CD4-positive, alpha-beta T cell treated with Interleukin-17A for 4 hours (primary cell): ENCODE results near the gene MYF5.
"Not testable (repeated sequence)": the region's sequence is repeated elsewhere in the genome, so short reads cannot be mapped to it uniquely, and the experiment has no call there.

Experiments used
- DNase-seq: peaks from one replicate; pipeline ENCODE4 v3.0.0-alpha.2; 2020; ENCODE audit warnings: mixed read lengths

Gene MYF5

GRCh38 chr12:80716696-80717469 is at the start of gene MYF5:
Gene MYF5, plus strand, starts transcription at chr12:80716912. Its CDS starts 152 bp downstream, at chr12:80717064.
- DNase-seq = no peak

- DNase-seq = no peak
Observed at GRCh38 chr12:80670214-80670613, 46.5 kb upstream of the MYF5 start.

GRCh38 chr12:80676042-80676636 is 40.6 kb upstream of the MYF5 start:
- not testable (repeated sequence) for DNase-seq

GRCh38 chr12:80676856-80677255 is 39.9 kb upstream of the MYF5 start:
- no peak for DNase-seq

- DNase-seq = no peak
Observed at GRCh38 chr12:80677994-80678393, 38.7 kb upstream of the MYF5 start.

GRCh38 chr12:80679346-80680131 is 37.2 kb upstream of the MYF5 start:
- DNase-seq = no peak

GRCh38 chr12:80681287-80681686 is 35.4 kb upstream of the MYF5 start:
- no peak for DNase-seq

GRCh38 chr12:80681786-80682185 is 34.9 kb upstream of the MYF5 start:
- no peak for DNase-seq

- DNase-seq = no peak
Observed at GRCh38 chr12:80684077-80684495, 32.6 kb upstream of the MYF5 start.

- no peak for DNase-seq
Observed at GRCh38 chr12:80690090-80690489, 26.6 kb upstream of the MYF5 start.

- DNase-seq = no peak
Observed at GRCh38 chr12:80690513-80690912, 26.2 kb upstream of the MYF5 start.

GRCh38 chr12:80692114-80692513 is 24.6 kb upstream of the MYF5 start:
- no peak for DNase-seq

- DNase-seq = no peak
Observed at GRCh38 chr12:80697270-80697887, 19.3 kb upstream of the MYF5 start.

GRCh38 chr12:80698256-80698655 is 18.5 kb upstream of the MYF5 start:
- no peak for DNase-seq

- no peak for DNase-seq
Observed at GRCh38 chr12:80698847-80699542, 17.7 kb upstream of the MYF5 start.

GRCh38 chr12:80700327-80700726 is 16.4 kb upstream of the MYF5 start:
- no peak for DNase-seq

GRCh38 chr12:80701388-80701787 is 15.3 kb upstream of the MYF5 start:
- DNase-seq = no peak

GRCh38 chr12:80702889-80703805 is 13.6 kb upstream of the MYF5 start:
- DNase-seq = no peak

- no peak for DNase-seq
Observed at GRCh38 chr12:80704420-80704819, 12.3 kb upstream of the MYF5 start.

GRCh38 chr12:80707126-80707829 is 9.4 kb upstream of the MYF5 start, which contains the start of gene MYF6:
Gene MYF6, plus strand, starts transcription at chr12:80707634. Its CDS starts 86 bp downstream, at chr12:80707720.
- no peak for DNase-seq

GRCh38 chr12:80707830-80708258 is 8.9 kb upstream of the MYF5 start:
- no peak for DNase-seq
